ENCODE measurements around the gene PIK3CB.

- TF ChIP-seq CTCF (IDR thresholded peaks at IDR 0.05; ENCODE audit: low read depth, low read length) (no peak), POLR2A (IDR thresholded peaks at IDR 0.05; ENCODE audit: extremely low read depth, insufficient read length) (no peak), MYC (IDR thresholded peaks at IDR 0.05; ENCODE audit: low read depth, low read length) (no peak), MAX (IDR thresholded peaks at IDR 0.05; ENCODE audit: low read depth, low read length) (no peak)
Measured at GRCh38 chr3:138767498-138768104, 67.1 kb downstream of the PIK3CB start.

All from NB4 (cell line).